HG03442 (cell line): ENCODE measurements around the gene ARRB2.
"Not testable (repeated sequence)": the region's sequence is repeated elsewhere in the genome, so short reads cannot be mapped to it uniquely, and the experiment has no call there.

Experiments
- ATAC-seq: cut with Tn5 transposase; IDR thresholded peaks from one replicate; pipeline ENCODE4 v1.9.1; 2021; ENCODE audit warnings: mild to moderate bottlenecking, moderate library complexity; ENCODE audit not compliant: unreplicated experiment

ARRB2 gene

DNA sequence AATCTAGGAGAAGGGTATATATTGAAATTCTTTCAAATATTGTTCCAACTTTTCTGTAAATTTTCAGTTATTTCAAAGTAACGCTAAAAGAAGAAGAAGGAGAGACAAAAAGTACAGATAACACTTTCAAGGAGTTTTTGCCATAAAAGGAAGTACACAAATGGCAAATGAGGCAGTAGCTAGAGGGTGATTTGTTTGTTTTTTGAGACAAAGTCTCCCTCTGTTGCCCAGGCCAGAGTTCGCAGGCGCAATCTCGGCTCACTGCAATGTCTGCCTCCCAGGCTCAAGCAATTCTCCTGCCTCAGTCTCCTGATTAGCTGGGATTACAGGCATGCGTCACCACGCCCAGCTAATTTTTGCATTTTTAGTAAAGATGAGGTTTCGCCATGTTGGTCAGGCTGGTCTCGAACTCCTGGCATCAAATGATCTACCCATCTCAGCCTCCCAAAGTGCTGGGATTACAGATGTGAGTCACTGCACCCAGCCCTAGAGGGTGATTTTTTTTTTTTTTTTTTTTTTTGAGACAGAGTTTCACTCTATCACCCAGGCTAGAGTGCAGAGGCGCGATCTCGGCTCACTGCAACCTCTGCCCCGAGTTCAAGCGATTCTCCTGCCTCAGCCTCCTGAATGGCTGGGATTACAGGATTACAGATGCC lies 10.9 kb upstream of the ARRB2 start:
- ATAC-seq, result not testable (repeated sequence)

DNA sequence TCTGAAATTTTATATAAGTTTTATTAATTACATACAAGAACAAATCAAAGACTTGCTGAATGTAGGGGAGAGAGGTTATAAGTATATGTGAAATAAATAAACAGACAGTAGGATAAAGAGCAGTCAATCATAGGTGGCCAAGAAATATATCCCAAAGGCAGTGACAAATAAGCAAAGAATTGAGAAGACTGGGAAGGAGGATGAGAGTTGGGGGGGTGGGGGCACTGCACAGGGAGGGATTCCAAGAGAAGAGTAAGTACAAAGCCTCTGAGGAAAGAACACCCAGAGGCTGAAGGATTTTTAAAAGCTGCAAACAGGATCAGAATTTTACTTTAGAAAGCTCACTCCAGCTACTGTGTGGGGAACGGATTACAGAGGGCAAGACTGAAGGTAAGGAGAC lies 9.3 kb upstream of the ARRB2 start:
- no peak for ATAC-seq

DNA sequence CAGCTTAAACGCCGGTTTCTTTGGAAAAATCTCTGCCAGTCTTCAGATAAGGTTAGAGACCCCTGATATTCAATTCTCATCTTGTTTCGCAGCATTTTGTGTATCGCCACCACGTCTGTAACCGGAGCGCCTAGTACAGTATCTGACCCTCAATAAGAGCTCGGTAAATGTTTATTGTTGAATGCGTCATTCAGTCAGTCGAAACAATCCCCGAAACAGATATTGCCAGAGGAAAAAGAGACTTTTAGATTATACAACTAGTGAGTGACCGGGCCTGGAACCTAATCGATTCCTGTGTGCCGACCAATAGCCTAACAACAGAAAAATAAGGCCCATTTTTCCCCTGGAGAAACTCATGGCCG lies 7.1 kb upstream of the ARRB2 start:
- no peak for ATAC-seq

DNA sequence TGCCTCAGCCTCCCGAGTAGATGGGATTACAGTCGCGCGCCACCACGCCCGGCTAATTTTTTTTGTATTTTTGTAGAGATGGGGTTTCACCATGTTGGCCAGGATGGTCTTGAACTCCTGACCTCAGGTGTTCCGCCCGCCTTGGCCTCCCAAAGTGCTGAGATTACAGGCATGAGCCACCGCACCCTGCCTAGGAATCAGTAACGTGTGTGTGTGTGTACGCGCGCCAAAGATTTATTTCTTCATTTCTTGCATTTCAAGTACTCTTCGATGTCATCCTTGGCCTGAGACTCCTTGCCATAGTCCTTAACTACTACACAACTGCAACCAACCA lies 5.9 kb upstream of the ARRB2 start:
- ATAC-seq, result not testable (repeated sequence)

DNA sequence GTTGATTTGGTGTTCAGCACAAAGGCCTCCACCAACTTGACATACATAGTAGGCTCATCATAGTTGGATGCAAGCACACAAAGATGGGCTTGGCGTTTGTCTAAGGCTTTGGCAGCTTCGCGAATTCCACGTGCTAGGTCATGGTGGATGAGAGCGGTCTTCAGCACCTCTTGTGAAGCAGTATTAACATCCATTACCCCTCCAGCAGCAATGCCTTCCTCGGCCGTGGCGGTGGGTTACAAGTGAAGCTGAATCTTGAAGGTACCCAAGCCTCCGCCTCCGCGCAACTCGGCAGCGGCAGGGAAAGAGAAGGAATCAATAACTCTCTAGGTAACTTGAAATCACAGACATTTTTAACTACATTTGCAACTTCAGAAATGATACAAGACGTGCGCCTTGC lies 5.4 kb upstream of the ARRB2 start:
- ATAC-seq, result no peak

DNA sequence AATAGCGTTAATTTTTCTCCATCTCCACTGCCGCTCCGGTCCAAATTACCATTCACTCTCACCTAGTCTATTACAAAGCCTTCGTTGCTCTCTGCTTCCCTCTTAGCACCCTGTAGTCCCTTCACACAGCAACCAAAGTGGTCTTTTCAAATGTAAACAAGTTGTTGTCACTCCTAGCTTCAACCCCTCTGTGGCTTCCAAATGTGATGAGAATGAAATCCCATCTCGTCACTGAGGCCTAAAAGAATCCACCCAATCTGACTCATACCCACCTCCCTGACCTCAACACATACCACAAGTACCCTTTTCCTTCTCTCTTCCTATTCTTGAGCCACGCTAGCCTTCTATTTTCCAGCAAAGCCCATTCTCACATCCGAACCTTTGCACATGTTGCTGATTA lies 4.3 kb upstream of the ARRB2 start:
- ATAC-seq, result no peak

DNA sequence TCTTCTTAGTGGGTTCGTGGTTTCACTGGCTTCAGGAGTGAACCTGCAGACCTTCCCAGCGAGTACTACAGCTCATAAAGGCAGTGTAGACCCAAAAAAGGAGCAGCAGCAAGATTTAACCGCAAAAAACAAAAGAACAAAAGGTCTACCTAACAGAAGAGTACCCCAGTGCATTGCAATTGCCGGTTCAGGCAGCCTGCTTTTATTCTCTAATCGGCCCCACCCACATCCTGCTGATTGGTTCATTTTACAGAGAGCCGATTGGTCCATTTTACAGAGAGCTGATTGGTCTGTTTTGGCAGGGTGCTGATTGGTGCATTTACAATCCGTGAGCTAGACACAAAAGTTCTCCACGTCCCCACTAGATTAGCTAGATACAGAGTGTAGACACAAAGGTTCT lies 2.0 kb upstream of the ARRB2 start:
- ATAC-seq, result no peak

DNA sequence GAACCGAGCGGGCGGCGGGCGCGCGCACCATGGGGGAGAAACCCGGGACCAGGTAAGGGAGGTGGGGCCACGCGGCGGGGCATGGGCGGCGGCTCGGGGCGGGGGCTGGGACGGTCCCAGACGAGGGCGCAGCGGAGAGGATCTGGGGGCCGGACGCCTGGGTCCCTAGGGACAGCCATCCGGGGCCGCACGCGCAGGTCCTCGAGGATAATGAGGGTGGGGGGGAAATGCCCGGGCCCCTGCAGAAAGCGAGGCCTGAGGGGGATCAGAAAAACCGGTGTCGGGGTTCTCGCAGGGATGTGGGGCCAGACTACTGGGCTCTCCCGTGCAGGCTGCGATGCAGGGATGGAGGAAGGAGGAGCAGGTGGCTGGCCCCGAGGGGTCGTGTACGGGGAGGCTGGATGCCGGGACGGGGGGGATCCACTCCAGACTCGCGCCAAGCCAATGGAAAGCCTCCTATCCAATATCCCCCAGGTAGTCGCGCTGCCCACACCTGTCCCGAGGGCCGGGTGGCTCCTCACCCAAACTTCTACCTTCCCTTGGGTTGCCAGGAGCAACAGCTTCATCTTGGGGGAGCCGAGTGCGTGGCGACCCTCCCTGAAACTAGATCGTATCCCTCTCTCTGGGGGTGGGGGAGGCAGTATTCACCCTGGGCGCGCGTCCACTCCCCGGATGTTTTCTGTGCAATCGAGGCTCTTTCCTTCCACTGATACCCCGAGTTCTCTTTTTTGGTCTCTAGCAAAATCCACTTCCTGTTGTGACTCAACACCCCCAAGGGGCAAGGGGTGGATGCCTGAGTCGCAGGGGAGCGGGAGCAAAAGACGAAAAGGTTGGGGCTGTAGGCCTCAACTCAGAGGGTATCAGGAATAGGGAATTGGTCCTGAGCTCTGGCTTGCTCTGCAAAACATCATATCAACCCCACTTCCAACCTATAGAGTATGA lies 532 bp downstream of the ARRB2 start:
- ATAC-seq, result peak; percentile 5

DNA sequence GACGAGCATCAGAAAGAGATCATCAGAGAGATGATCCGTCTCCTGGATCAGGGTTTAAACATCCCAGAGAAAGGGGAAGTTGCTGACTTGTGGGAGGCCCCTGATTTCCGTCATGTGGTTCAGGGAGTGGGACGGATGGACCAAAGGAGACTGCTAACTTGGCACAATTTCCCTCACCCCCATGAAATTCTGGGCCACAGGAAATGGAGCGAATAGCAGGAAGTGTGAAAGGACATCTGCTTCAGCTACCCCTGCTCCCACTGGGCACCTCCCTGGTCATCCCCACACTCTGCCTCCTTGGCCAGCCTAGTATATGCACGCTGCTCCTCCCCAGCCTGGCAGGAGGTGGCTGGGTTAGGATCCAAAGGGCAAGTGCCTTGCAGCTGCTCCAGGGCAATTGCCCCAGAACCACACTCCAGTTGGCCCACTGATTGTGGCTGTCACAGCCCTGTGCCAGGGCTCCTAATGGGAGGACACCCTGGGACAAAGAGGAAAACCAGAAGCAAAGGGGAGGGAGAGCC lies 1.3 kb downstream of the ARRB2 start:
- no peak for ATAC-seq

DNA sequence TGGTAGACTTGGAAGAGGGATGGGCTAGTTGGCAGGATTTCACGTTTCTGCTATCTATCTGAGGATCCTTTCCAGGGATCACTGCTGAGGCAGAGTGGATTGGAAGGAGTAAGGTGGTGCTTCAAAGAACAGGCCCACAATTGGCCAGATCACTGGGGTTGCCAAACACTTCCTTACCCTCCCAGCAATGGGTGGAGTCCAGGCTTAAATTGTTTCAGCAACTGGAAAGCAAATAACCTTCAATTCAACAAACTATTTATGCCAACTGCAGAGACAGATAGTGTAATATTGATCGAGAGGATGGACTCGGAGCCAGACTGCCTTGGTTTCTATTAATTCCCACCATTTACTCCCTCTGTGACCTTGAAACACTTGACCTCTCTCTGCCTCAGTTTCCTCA lies 2.1 kb downstream of the ARRB2 start:
- no peak for ATAC-seq

DNA sequence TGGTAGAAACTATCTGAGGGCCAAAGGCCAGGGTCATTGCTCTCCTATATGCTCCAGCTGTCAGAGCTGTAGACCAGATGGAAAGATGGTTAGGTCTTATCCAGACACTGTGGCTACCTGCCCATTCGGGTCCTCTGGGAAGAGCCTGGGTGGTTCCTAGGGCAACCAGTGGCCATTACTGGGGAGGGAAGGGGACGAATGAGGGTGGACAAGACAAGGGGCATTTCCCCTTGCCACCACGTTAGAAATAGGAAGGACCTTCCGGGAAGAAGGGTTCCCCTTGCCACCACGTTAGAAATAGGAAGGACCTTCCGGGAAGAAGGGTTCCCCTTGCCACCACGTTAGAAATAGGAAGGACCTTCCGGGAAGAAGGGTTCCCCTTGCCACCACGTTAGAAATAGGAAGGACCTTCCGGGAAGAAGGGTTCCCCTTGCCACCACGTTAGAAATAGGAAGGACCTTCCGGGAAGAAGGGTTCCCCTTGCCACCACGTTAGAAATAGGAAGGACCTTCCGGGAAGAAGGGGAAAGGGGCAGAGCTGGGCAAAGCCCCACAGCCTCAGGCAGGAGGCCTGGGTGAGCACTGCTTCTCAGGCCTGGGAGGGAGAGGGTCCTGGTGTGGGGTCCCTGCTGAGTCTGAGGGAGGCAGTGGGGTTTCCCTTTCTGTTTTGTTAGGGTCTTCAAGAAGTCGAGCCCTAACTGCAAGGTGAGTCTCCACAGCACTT lies 4.1 kb downstream of the ARRB2 start:
- not testable (repeated sequence) for ATAC-seq

DNA sequence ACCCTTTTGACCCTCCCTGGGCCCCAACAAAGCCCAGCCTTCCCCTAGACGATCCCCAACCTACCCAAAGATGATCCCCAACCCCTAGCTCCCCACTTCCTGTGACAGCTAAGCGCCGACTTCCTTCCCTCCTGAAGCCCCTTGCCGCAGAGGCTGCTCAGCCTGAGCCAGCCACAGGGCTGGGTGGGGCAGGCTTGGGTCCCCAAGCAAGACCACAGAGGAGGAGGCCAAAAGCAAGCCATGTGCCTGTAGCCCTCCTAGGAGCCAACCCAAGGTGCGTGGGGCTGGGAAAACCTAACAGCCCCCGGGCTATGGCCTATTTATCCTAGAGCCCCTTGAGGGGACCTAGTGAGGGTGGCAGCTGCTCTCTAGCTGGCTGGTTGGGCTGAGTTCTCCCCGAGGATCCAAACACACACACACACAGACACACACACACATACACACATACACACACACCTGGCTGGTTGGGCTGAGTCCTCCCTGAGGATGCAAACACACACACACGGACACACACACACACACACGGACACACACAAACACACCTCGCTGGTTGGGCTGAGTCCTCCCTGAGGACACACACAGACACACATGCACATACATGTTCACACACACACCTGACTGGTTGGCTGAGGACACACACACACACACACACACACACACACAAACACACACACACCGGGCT lies 4.8 kb downstream of the ARRB2 start:
- no peak for ATAC-seq

DNA sequence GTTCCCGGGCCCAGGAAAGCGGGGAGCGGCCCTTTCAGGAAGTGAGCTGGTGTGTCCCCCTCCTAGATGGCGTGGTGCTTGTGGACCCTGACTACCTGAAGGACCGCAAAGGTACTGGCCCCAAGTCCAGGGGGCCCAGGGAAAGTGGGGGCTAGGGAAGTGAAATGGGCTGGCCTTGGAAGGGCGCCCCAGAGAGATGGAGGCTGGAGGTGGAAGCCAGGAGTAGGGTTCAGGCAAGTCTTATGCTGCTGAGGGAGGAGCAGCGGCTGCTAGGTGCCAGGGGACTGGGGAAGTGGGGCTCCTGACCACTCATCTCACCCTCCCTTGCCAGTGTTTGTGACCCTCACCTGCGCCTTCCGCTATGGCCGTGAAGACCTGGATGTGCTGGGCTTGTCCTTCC lies 5.6 kb downstream of the ARRB2 start:
- ATAC-seq, result no peak

DNA sequence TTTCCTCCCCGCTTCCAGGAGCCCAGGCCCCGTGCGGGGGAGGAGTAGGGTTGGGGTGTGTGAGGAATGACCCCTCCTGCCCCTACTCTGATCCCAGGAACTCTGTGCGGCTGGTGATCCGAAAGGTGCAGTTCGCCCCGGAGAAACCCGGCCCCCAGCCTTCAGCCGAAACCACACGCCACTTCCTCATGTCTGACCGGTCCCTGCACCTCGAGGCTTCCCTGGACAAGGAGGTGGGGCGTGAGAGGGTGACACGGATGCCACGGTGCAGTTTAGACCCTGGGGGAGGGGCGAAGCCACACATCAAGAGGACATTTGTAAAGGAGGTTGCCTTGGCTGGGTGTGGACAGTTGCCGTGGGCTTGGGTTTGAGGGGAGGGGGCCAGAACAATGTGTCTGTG lies 7.4 kb downstream of the ARRB2 start:
- no peak for ATAC-seq

DNA sequence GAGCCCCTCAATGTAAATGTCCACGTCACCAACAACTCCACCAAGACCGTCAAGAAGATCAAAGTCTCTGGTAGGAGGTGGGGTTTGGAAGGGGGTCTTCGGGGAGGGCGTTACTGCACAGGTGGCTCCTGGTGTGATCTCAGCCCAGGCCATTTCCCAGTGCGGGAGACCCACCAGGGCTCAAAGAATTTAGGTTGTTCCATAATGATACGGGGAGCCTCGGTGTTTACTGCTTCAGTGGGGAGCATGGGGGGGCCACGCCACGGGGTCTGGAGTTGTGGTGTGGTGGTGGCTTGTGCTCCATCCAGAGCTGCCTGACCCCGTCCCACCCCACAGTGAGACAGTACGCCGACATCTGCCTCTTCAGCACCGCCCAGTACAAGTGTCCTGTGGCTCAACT lies 7.8 kb downstream of the ARRB2 start:
- ATAC-seq, result no peak

DNA sequence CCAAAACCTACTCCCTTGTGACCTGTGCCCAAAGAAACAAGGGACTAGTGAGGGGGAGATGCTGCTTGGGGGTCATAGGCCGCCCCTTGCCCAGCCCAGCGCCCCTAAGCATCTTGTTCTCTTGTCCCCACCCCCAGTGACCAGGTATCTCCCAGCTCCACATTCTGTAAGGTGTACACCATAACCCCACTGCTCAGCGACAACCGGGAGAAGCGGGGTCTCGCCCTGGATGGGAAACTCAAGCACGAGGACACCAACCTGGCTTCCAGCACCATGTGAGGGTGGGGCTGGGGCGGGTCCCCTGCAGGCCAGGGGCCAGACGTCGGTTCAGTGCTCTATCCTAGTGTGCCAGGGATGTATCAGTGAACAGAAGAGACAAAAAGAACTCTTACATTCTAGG lies 8.7 kb downstream of the ARRB2 start:
- ATAC-seq, result no peak

DNA sequence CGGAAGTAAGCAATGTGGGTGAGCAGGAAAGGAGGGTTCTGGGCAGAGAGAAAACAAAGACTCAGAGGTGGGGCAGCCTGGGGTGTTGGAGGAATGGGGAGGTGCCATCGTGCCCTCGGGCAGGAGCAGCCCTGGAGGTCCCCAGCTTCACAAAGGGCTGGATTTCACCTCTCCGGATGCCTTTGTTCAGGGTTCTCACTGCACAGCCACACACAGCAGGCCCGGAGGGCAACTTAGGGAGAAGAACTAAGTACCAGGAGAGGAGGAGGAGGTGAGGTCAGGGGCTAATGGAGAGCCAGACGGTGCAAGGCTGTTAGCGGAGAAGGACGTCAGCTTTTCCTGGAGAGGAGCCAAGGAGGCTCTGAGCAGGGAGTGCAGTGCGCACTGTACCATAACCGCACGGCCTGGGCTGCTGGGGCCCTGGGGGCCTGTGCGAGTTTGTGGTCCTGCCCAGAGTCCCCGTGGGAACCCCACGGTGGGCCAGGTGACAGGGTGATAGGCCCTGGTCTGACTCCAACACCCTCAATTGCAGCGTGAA lies 9.3 kb downstream of the ARRB2 start:
- ATAC-seq, result no peak

DNA sequence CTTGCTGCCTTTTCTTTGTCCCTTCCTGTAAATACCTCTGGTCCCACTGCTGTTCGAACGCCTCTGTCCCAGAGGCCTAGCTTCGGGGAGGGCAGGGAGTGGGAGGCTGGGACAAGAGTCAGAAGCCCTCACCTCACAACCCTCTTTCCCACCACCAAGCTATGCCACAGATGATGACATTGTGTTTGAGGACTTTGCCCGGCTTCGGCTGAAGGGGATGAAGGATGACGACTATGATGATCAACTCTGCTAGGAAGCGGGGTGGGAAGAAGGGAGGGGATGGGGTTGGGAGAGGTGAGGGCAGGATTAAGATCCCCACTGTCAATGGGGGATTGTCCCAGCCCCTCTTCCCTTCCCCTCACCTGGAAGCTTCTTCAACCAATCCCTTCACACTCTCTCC lies 10.4 kb downstream of the ARRB2 start:
- no peak for ATAC-seq

DNA sequence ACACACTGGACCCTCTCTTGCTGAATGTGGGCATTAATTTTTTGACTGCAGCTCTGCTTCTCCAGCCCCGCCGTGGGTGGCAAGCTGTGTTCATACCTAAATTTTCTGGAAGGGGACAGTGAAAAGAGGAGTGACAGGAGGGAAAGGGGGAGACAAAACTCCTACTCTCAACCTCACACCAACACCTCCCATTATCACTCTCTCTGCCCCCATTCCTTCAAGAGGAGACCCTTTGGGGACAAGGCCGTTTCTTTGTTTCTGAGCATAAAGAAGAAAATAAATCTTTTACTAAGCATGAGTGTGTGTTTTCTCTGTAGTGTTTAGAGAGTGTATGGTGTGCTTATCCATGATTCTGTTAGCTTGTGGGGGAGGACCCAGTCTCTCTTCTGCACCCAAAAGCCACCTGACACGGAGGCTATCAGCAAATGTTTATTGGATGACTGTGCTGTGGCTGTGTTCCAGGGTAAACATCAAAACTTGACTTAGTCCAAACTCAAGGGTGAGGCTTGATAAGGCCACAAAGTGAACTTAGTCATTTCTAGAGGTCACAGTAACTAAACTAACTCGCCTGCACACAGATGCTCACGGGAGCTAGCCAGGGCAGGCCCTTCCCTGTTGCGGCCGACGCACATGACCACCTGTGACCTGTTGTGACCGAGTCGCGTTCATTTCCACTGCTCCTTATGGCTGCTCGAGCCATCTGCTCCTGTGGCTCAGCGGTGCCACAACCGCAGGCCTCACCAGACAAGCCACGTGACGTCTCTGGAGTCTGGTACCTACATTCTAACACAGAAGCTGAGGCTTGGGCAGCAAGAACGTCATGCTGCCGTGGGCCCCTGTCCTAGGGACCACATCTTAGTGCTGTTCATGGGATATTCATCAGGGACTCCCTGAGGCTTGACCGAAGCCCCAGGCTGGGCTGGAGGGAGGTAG lies 11.0 kb downstream of the ARRB2 start:
- ATAC-seq, result no peak
